GM23338 (cell line): ENCODE measurements around the gene PLOD3. TPM values are rescaled to one million over a fixed set of nuclear protein-coding genes. Genes with fewer than 3 reads are reported as not detected.

Experiments used
- ATAC-seq: fragments of 200-7000 bp; cut with Tn5 transposase; 3 replicates; pipeline ENCODE4 v1.9.1; 2020
- DNase-seq: peaks from one replicate; pipeline ENCODE4 v3.0.0-alpha.2; 2015; ENCODE audit warnings: low spot score
- H2AFZ ChIP-seq: fragments of 200-600 bp; sonication (generic); 2 replicates; pipeline ENCODE4 v1.8.0; 2016; ENCODE audit warnings: antibody characterized with exemption, mild to moderate bottlenecking, moderate library complexity
- H3F3A ChIP-seq: fragments of 200-600 bp; sonication (generic); replicated peaks from 2 replicates; pipeline ENCODE4 v1.8.0; 2017; ENCODE audit warnings: antibody characterized with exemption, mixed run types, low read depth
- H3K27ac ChIP-seq: fragments of 200-600 bp; sonication (generic); 2 replicates; pipeline ENCODE4 v1.6.1; 2016; ENCODE audit warnings: low read depth
- H3K27me3 ChIP-seq: fragments of 200-600 bp; sonication (generic); 2 replicates; pipeline ENCODE4 v1.8.0; 2016; ENCODE audit warnings: mild to moderate bottlenecking, mixed run types, moderate library complexity; ENCODE audit not compliant: insufficient read depth
- H3K36me3 ChIP-seq: fragments of 200-600 bp; sonication (generic); 2 replicates; pipeline ENCODE4 v1.8.0; 2016; ENCODE audit warnings: mild to moderate bottlenecking; ENCODE audit not compliant: insufficient read depth
- H3K4me1 ChIP-seq: fragments of 200-600 bp; sonication (generic); 2 replicates; pipeline ENCODE4 v1.8.0; 2016; ENCODE audit warnings: mild to moderate bottlenecking, moderate library complexity; ENCODE audit not compliant: insufficient read depth
- H3K4me2 ChIP-seq: fragments of 200-600 bp; sonication (generic); 2 replicates; pipeline ENCODE4 v1.7.1; 2017; ENCODE audit warnings: mixed run types
- H3K4me3 ChIP-seq: fragments of 200-600 bp; sonication (generic); 2 replicates; pipeline ENCODE4 v1.6.1; 2016; ENCODE audit warnings: mixed run types
- H3K79me2 ChIP-seq: fragments of 200-600 bp; sonication (generic); replicated peaks from 2 replicates; pipeline ENCODE4 v1.8.0; 2017; ENCODE audit warnings: mild to moderate bottlenecking; ENCODE audit not compliant: insufficient read depth
- H3K9me2 ChIP-seq: fragments of 200-600 bp; sonication (generic); 2 replicates; pipeline ENCODE4 v1.8.0; 2017; ENCODE audit not compliant: insufficient read depth
- H4K20me1 ChIP-seq: fragments of 200-600 bp; sonication (generic); replicated peaks from 2 replicates; pipeline ENCODE4 v1.8.0; 2017; ENCODE audit warnings: mild to moderate bottlenecking; ENCODE audit not compliant: insufficient read depth
- H3K27ac Mint-ChIP-seq: 2 replicates; pipeline ENCODE4 v1.8.0; 2020; ENCODE audit warnings: inconsistent platforms, mild to moderate bottlenecking, moderate library complexity, mixed read lengths
- H3K27me3 Mint-ChIP-seq: 3 replicates; pipeline ENCODE4 v1.8.0; 2022; ENCODE audit warnings: low read depth, mild to moderate bottlenecking, moderate library complexity, mixed read lengths, inconsistent platforms; ENCODE audit not compliant: insufficient read depth, poor library complexity
- H3K36me3 Mint-ChIP-seq: 3 replicates; pipeline ENCODE4 v1.8.0; 2021; ENCODE audit warnings: low read depth, mild to moderate bottlenecking, inconsistent platforms, moderate library complexity, mixed read lengths
- H3K4me1 Mint-ChIP-seq: 3 replicates; pipeline ENCODE4 v1.8.0; 2020; ENCODE audit warnings: mild to moderate bottlenecking, inconsistent platforms, mixed read lengths
- H3K4me3 Mint-ChIP-seq: 3 replicates; pipeline ENCODE4 v1.8.0; 2021; ENCODE audit warnings: moderate library complexity, mild to moderate bottlenecking, inconsistent platforms, mixed read lengths
- H3K9me3 Mint-ChIP-seq: 3 replicates; pipeline ENCODE4 v1.8.0; 2020; ENCODE audit warnings: moderate library complexity, mild to moderate bottlenecking, inconsistent platforms, mixed read lengths
- CREB1 ChIP-seq: fragments of 250-450 bp; sonication (Bioruptor Pico); IDR thresholded peaks from 2 replicates; pipeline ENCODE4 v1.5.0; 2020; ENCODE audit warnings: low read depth, mild to moderate bottlenecking, moderate library complexity
- CTCF ChIP-seq, 2 experiments: fragments of 200-600 bp in 1 of 2; sonication (generic) in 1 of 2; conservative IDR thresholded peaks; 2 replicates each; pipeline versions ENCODE4 v1.5.1 to v1.6.1; 2016 to 2017; ENCODE audit warnings: antibody characterized with exemption in 2 of 2, low read depth in 2 of 2, mild to moderate bottlenecking in 2 of 2, moderate library complexity in 1 of 2
- EZH2 ChIP-seq: fragments of 200-600 bp; sonication (generic); IDR thresholded peaks from one replicate; pipeline ENCODE4 v1.8.0; 2017; ENCODE audit warnings: antibody characterized with exemption, mild to moderate bottlenecking, low read depth; ENCODE audit not compliant: unreplicated experiment
- JUNB ChIP-seq: IDR thresholded peaks from one replicate; pipeline ENCODE4 v1.6.1; 2016; ENCODE audit warnings: antibody characterized with exemption; ENCODE audit not compliant: unreplicated experiment
- POLR2AphosphoS5 ChIP-seq: IDR thresholded peaks from 2 replicates; pipeline ENCODE4 v1.6.1; 2016; ENCODE audit warnings: antibody characterized with exemption, low read depth
- REST ChIP-seq: IDR thresholded peaks from one replicate; pipeline ENCODE4 v1.6.1; 2018; ENCODE audit warnings: antibody characterized with exemption; ENCODE audit not compliant: unreplicated experiment
- STAT1 ChIP-seq: IDR thresholded peaks from one replicate; pipeline ENCODE4 v1.6.1; 2016; ENCODE audit warnings: antibody characterized with exemption; ENCODE audit not compliant: unreplicated experiment
- ZNF331 ChIP-seq: fragments of 250-450 bp; sonication (Bioruptor Pico); IDR thresholded peaks from 2 replicates; pipeline ENCODE4 v1.5.0; 2020; ENCODE audit warnings: low read depth, mild to moderate bottlenecking, moderate library complexity
- polyA plus RNA-seq: library from polyadenylated mRNA; unstranded; fragments of >200 nt; fragmentation: Nextera tagmentation; extraction: Ambion mirVana; gene quantifications from 2 replicates; pipeline ENCODE4 v1.2.1, GENCODE V29; 2016
- total RNA-seq: library from RNA; depleted of rRNA; stranded (reverse); fragments of >200 nt; shearing (Covaris generic); gene quantifications from 2 replicates; pipeline ENCODE4 v1.2.3, GENCODE V29; 2014

The PLOD3 gene
- total and polyA plus RNA-seq, 2 experiments from 2014 or later: 35.2 to 40.7 TPM

- H3K4me2 ChIP-seq: peak overlapping the region; percentile 86
- peak; percentile 64 for DNase-seq
- peaks cover 16% of the 10 kb centered on the region for H3K4me1 ChIP-seq
- peak overlapping the region; percentile 93 for H2AFZ ChIP-seq
- H3K79me2 ChIP-seq: no peaks in the 10 kb centered on the region
- Mint-ChIP-seq H3K4me1 (peaks cover 18% of the 10 kb centered on the region), H3K9me3 (no peaks in the 10 kb centered on the region), H3K27me3 (peaks cover 20% of the 10 kb centered on the region), H3K27ac (no peak overlapping the region), H3K4me3 (peak overlapping the region; percentile 69), H3K36me3 (peaks cover 2% of the 10 kb centered on the region; the same call in 1 of the 3 replicates)
- peak overlapping the region; percentile 68 for H3K4me3 ChIP-seq
- peak; percentile 72 for ATAC-seq
- H3K27ac ChIP-seq: no peak overlapping the region
- no peaks in the 10 kb centered on the region for H3K9me2 ChIP-seq
- H4K20me1 ChIP-seq: no peaks in the 10 kb centered on the region
- no peaks in the 10 kb centered on the region for H3K36me3 ChIP-seq
- H3K27me3 ChIP-seq: peaks cover 25% of the 10 kb centered on the region
- no peak for TF ChIP-seq EZH2
- TF ChIP-seq REST: no peak
- TF ChIP-seq POLR2AphosphoS5: 0 out of 2 replicates have a peak, but pooled peaks have one; percentile 31
- H3F3A ChIP-seq: peaks cover 9% of the 10 kb centered on the region
Measured at GRCh38 chr7:101201695-101202602, 15.4 kb downstream of the PLOD3 start.

- H3K9me3 Mint-ChIP-seq: no peaks in the 10 kb centered on the region
- Histone ChIP-seq H3K4me1 (peaks cover 16% of the 10 kb centered on the region), H2AFZ (peak within 1 kb of the TSS; percentile 94), H3K79me2 (no peaks in the 10 kb centered on the region), H3K4me2 (peak within 1 kb of the TSS; percentile 86), H3K4me3 (peak within 1 kb of the TSS; percentile 68), H3K27ac (peak within 1 kb of the TSS; percentile 63; the same call in 1 of the 2 replicates), H3K27me3 (peaks cover 25% of the 10 kb centered on the region), H3F3A (peaks cover 9% of the 10 kb centered on the region), H3K36me3 (no peaks in the 10 kb centered on the region), H3K9me2 (no peaks in the 10 kb centered on the region), H4K20me1 (no peaks in the 10 kb centered on the region)
- peaks cover 18% of the 10 kb centered on the region for H3K4me1 Mint-ChIP-seq
- peak within 1 kb of the TSS; percentile 69 for H3K4me3 Mint-ChIP-seq
- DNase-seq (peak; percentile 68), ATAC-seq (peak; percentile 34)
- H3K27ac Mint-ChIP-seq: no peak within 1 kb of the TSS
- H3K36me3 Mint-ChIP-seq: no peaks in the 10 kb centered on the region
- H3K27me3 Mint-ChIP-seq: peaks cover 20% of the 10 kb centered on the region
- TF ChIP-seq CTCF (conservative IDR thresholded peaks at IDR 0.05; ENCODE audit: low read depth in 2 of 2): no peak
- TF ChIP-seq JUNB: no peak
- no peak for TF ChIP-seq STAT1
- no peak for TF ChIP-seq REST
- no peak for TF ChIP-seq CREB1
- TF ChIP-seq EZH2: no peak
- TF ChIP-seq ZNF331: no peak
Measured at GRCh38 chr7:101200862-101201599, 16.4 kb downstream of the PLOD3 start, which contains the start of gene MOGAT3. MOGAT3 (minus strand) TSS chr7:101201036; CDS start chr7:101200854, 182 bp downstream.
